Omental fat pad (tissue), 4 donors: ENCODE results near the gene CHPT1. TPM values are rescaled to one million over a fixed set of nuclear protein-coding genes. Genes with fewer than 3 reads are reported as not detected.

ENCODE experiments used
- ATAC-seq: fragments of 150-250 bp; one replicate; pipeline ENCODE4 v1.9.1; 2016; ENCODE audit warnings: mild to moderate bottlenecking, moderate library complexity; ENCODE audit not compliant: low FRiP score
- DNase-seq: peaks from one replicate; pipeline ENCODE4 v3.0.0-alpha.2; 2019; ENCODE audit warnings: low spot score
- CTCF ChIP-seq, 3 donors: fragments of 450-650 bp; IDR thresholded peaks; one replicate each; pipeline ENCODE4 v1.5.1; 2016 to 2017; ENCODE audit warnings: antibody characterized with exemption in 3 of 3, mild to moderate bottlenecking in 3 of 3, moderate library complexity in 2 of 3
- total RNA-seq, 4 donors: library from RNA; depleted of rRNA; stranded (reverse); fragments of >200 nt; gene quantifications; one replicate each; pipeline ENCODE4 v1.1.0, GENCODE V29; 2016

Gene CHPT1
- total RNA-seq, 4 donors from 2014 or later, result 43.8 to 107 (median 60.2) TPM

GRCh38 chr12:101737476-101737875 lies 40.0 kb downstream of the CHPT1 start:
- TF ChIP-seq CTCF (IDR thresholded peaks at IDR 0.05), result no peak
- DNase-seq, result no peak
- ATAC-seq, result no peak

DNA sequence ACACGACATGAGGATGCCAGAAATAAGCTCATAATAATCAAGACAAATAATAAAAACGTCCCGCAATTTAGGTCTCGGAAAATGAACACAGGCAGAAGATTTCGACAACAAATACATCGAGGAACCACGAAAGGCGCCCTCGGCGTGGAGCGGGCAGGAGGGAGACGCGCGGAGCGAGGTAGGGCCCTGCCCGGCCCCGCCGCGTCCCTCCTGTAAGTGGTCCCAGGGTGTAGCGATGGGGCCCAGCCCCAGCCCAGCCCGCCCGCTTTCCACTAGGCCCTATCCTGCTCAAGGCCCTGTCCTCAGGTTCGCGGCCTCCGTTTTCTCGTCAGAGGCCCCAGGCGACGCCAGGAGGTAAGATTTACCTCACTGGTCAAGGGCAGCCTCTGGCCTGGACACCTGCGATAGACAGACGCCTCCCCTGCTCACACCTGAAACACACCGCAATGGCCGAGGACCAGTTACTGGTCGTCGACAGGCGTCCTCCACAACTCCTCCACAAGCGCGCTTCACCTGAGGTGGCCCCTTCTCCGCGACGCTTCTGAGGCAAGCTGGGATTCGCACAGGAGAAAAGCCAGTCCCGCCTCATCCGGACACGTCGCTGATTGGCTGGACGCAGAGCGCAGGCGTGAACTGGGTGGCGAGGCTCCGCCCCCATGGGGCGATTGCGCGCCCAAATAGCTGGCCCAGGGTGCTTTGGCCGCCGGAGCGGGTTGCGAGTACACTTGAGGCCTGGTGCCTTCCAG lies 41.7 kb downstream of the CHPT1 start, which contains the start of gene SYCP3:
SYCP3 (minus strand) TSS at position 543 of the 746 bp plus-strand sequence. CDS start 1,527 bp downstream, outside the sequence.
- TF ChIP-seq CTCF (IDR thresholded peaks at IDR 0.05), result no peak
- ATAC-seq (no peak), DNase-seq (no peak)

GRCh38 chr12:101740566-101740965 lies 43.1 kb downstream of the CHPT1 start:
- no peak for TF ChIP-seq CTCF (IDR thresholded peaks at IDR 0.05)
- ATAC-seq, result no peak
- no peak for DNase-seq

- ATAC-seq, result no peak
- TF ChIP-seq CTCF (IDR thresholded peaks at IDR 0.05), result no peak
- DNase-seq, result no peak
Measured at GRCh38 chr12:101740980-101741379, 43.5 kb downstream of the CHPT1 start.

DNA sequence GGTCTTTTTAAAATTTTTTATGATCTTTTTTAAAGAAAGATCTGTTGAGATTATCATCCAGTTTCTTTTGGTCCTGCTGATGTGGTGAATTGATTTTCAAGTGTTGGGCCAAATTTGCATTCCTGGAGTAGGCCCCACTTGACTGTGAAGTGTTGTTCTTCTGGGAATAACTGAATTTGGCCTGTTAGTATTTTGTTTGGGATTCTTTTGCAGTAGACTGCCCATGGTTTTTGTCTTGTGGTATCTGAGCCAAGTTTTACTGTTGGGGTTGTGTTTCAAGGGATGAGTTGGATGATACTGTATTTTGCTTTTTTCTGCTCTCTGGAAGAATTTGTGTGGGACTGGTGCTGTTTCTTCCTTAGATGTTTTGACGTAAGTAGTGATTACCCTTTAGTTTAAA lies 45.8 kb downstream of the CHPT1 start:
- DNase-seq, result no peak
- ATAC-seq, result no peak
- no peak for TF ChIP-seq CTCF (IDR thresholded peaks at IDR 0.05)

DNA sequence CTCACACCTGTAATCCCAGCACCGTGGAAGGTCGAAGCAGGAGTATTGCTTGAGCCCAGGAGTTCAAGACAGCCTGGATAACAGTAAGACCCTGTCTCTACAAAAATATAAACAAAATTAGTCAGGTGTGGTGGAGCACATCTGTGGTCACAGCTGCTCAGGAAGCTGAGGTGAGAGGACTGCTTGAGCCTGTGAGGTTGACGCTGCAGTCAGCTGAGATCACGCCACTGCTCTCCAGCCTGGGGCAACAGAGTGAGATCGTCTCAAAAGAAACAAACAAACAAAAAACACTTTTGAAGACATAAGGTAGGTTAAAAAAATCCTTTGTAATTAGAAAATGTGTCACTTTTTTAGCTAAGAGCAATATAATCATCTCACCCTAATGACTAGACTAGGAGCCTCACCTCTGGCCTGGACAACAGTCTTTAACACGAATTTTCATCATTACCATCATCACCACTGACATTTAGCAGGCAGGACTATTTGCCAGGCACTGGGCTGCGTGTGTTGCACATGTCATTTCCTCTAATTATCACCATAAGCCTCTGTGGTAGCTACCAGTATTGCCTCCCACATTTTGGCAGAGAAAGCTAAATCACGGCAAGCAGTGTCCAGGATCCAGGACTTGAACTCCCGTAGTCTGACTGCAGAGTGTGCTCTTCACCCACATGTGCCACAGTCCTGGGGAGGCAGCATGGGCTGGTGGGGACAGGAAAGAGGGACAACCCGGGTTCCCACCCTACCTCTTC lies 46.5 kb downstream of the CHPT1 start:
- DNase-seq, result no peak
- no peak for TF ChIP-seq CTCF (IDR thresholded peaks at IDR 0.05)
- no peak for ATAC-seq
